ENCODE measurements around the gene CYP4F3.
"Not testable (repeated sequence)": the region's sequence is repeated elsewhere in the genome, so short reads cannot be mapped to it uniquely, and the experiment has no call there.

The CYP4F3 gene

DNA sequence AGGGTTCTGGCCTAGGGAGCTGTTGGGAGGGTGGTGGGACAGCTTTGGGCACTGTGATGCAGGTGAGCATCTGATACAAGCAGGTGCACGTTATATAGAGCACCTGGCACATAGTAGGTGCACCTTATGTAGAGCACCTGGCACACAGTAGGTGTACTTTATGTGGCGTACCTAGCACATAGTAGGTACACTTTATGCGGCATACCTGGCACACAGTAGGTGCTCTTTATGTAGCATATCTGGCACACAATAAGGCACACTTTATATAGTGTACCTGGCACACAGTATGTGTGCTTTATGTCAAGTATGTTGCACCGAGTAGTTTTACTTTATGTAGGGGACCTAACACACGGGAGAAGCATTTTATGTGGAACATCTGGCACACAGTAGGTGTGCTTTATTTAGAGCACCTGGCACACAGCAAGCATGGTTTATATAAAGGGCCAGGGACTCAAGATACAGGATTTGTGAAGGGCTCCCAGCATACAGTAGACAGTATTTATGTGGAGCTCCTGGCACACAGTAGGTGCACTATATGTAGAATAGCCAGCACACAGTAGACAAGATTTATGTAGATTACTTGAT is 30.6 kb downstream of the CYP4F3 start:
- no peak for DNase-seq

DNA sequence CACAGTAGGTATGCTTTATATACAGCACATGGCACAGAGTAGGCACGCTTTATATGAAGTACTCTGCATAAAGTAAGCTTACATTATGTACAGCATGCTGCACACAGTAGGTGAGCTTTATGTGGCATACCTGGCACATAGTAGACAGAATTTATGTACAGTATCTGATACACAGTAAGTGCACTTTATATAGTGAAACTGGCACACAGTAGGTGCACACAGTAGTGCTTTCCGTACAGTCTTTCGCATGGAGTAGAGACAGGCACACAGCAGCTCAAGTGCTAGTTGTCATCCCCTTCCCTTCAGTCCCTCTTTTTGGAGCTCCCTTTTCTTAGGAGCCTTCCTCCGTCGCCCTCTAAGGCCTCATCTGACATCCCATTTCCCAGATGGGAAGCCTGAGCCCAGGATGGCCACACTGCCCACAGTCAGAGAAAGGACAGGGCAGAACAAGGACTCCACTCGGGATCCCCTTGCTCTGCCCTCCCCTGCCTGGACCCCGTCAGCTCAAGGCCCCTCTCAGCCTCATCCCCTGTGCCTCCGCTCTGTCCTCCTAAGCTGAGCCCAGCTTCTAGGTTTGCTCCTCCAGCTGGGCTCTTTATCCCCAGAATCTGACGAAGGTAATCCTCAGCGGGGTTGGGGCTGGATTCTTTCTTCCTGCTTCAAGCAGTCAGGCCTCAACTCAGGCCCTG is 31.3 kb downstream of the CYP4F3 start:
- no peak for DNase-seq

DNA sequence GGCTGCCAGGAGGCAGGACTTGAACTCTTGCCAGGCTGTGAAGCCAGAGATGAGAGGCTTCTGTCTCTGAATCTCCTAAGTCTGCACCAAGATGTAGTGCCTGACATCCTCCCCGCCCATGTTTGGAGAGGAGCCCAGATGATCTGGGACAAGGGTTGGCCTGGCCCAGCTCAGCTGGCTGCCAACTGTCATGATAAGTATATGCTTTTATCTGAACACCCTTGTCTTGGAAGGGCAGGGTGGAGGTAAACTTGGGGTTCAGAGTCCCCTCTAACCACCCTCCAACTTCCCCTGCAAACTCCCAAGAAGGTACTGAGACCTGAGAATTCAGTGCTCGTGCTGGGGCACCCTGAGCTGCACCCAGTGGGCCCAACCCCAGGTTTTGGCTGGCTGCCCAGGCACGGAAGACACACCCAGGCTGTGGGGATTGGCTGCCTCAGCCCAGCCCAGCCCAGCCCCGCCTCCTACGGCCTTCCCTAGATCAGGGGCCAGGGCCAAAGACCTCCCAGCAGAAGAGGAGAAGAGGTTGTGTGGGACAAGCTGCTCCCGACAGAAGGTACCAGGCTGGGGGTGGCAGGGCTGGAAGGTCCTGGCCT is 32.0 kb downstream of the CYP4F3 start, which contains the start of gene CYP4F12:
Gene CYP4F12 (plus strand): TSS at position 508 of the 596 bp plus-strand sequence. CDS start 443 bp downstream, outside the sequence.
- DNase-seq: no peak

DNA sequence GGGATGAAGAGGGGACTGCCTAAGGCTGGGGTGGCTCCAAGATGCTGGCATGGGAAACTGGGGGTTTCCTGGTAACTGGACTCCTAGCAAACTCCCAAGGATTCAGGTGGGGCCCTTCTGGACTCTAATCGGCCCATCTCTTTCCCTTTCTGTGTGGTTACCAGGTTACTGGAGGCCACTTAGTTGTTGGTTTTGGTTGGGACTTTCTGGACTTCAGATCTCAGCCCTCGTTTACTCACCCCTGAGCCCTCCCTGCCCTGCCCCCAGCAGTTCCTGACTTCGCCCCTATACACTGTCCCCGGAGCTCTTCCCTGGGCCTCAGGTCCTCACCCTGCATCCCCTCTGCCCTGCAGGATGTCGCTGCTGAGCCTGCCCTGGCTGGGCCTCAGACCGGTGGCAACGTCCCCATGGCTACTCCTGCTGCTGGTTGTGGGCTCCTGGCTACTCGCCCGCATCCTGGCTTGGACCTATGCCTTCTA is 32.5 kb downstream of the CYP4F3 start:
- DNase-seq: no peak

DNA sequence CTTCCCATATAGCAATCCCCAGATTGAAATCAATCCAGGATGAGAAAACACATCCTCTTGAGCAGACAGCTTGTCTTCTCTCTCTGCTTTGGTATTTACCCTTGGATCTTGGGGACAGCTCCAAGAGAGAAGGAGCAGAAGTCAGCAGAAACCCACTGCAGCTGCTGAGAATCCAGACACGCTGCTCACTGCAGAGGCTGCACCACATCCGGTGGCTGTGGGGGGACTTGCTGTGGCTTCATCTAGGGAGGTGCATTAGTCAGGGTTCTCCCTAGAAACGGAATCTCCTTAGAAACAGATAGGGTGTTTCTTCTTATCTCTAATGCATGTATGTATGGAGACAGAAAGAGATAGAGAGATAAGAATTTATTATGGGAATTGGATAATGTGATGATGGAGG is 34.9 kb downstream of the CYP4F3 start:
- no peak for DNase-seq

DNA sequence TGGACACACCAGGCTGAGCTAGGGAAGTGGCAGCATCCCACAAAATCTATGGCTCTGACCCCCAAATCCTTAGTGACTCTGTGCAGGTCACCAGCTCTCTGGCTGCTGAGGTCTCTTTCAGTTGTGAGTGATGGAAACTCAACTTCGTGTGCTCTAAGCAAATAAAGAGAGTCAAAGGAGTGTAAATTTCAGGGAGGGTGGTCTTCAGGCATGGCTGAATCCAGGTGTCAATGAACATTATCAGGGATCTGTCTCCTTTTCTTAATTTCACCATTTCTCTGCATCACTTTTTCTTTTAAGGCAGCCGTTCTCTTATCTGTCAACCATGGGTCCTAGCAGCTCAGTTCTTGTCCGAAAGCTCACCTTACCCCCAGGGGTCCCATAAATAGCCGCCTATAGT is 38.4 kb downstream of the CYP4F3 start:
- no peak for DNase-seq

DNA sequence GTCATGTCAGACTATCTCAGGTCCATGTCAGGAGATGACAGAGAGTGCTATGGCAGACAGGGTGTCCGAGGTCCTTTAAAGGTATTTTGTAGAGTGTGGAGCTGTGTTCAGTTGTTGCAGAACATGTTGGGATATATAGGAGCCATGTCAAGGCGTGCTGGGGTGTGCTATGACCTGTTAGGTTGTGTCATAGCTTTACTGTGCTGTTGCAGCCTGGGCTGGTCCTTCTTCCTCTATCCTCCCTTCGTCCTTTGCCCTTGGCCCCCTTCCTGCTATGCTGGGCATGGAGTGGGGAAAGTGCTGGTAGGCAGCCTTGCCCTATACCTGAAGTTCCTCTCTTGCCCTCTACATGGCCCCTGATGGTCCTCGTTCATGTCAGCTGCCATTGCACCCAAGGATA is 39.2 kb downstream of the CYP4F3 start:
- not testable (repeated sequence) for DNase-seq

DNA sequence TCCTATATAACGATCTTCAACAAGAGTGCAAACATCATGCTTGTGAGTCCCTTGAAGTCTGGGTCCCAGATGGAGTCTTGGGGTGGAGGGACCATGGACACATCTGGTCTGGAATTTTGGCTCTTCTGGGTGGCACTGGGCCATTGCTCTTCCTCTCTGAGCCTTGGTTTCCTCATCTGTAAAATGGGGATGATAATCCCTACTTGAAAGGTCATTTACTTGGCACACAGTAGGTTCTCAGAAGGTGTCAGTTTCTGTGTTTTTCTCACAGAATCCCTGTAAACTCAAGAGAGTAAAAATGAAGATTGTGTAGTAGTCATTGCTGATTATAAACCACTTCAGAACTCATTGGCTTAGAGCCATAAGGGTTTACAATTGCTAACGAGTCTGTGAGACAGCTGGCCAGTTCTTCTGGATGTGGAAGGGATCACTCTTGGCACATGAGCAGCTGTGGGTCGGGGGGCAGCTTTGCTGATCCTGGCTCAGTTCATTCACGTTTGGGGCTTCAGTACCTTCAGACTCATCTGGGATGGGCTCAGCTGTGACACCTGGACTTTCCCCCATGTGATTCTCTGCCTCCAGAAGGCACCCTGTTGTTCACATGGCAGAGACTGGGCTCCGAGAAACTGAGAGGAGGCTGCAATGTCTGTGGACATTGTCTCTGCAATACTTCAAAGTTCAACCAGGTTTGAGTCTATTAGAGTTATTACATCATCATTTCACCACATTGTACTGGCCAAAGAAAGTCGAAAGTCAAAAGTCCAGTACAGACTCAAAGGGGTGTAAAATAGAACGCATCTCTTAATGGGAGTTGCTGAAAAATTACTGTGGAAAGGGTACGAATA is 40.0 kb downstream of the CYP4F3 start:
- no peak for DNase-seq

DNA sequence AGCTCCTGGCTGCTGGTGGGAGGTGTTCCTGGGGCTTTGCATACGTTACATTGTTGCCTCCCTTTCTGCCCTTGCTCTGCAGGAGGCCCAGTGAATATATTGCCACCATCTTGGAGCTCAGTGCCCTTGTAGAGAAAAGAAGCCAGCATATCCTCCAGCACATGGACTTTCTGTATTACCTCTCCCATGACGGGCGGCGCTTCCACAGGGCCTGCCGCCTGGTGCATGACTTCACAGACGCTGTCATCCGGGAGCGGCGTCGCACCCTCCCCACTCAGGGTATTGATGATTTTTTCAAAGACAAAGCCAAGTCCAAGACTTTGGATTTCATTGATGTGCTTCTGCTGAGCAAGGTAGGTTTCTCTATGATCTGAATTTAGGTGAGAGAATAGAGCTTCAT is 42.7 kb downstream of the CYP4F3 start:
- no peak for DNase-seq

DNA sequence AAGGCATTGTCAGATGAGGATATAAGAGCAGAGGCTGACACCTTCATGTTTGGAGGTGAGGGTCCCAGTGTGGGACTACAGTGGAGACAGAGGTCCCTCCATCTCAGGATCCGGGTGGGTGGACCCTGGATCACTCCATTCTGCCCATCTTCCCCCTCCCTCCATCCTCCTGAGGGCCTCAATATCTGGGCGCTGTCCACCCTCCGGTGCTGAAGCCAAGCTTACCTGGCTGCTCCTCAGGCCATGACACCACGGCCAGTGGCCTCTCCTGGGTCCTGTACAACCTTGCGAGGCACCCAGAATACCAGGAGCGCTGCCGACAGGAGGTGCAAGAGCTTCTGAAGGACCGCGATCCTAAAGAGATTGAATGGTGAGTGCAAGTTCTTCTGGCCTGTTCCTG is 44.1 kb downstream of the CYP4F3 start:
- no peak for DNase-seq

DNA sequence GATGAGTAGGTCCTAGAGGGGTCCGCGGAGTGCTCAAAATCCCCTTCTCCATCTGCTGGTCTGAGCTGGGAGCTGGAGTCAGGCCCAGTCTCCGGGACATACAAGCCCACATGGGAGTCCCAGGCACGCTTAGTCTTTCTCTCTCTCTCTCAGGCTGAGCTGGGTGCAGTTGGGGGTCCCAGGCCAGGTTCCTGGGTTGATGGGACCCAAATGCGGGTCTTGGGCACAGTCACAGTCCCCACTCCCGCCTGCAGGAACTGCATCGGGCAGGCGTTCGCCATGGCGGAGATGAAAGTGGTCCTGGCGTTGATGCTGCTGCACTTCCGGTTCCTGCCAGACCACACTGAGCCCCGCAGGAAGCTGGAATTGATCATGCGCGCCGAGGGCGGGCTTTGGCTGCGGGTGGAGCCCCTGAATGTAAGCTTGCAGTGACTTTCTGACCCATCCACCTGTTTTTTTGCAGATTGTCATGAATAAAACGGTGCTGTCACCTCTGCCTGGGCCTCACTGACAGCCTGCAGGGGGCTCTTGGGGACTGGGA is 56.0 kb downstream of the CYP4F3 start:
- DNase-seq: no peak

DNA sequence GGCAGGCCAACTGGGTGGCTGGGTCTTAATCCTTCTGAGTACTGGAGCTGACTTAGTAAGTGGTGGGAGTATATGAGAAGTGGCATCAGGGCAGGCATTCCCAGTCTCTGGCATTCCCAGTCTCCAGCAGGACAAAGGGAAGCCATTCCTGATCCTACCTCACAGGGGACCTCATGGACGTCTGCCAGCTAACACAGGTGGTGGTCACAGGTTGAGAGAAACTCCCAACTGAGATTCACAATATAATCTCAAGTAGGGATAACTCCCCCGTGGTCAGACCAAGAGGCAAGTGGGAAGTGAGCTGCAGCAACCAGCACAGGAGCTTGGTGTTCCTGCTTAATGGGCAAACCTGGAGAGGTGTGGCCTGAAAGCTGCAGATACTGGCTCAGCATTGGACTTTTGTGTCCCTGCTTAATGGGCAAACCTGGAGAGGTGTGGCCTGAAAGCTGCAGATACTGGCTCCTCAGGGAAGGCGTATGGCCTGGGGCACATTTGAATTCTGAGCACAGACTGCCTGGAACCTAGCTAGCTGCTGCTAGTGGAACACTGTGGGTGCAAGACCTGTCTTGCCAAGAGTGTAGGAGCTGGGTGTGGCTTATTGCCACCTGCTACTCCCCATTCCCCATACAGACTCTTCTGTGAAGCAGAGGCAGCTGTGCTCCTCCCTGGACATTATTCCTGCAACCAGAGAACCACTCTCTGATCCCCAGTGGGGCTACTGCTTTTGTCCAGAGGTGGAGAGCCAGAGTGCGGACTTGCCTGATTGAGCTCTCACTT is 61.2 kb downstream of the CYP4F3 start:
- no peak for DNase-seq

DNA sequence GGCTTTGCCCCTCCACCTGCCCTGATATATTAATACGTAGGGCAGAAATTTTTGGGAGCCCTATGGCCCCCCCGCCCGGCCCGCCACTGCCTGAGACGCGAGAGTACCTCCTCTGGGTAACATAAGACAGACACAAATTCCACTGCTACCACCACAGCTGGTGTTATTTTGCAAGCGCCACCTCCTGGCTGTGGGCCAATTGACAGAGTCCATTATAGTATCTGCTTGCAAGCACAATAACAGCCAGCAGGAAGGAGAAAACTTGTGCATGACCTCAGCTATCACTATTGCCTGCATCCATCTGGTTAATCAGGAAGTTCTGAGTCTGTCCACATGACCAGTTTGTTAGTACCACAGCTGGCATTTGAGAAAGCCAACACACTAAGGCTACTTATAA is 61.8 kb downstream of the CYP4F3 start:
- no peak for DNase-seq
